Mesenchymal stem cell (in vitro differentiated cells and primary cell): ENCODE data around the gene ACKR2.

ENCODE experiments used
- DNase-seq: peaks from one replicate; pipeline ENCODE4 v3.0.0-alpha.2; 2013
- H2AFZ ChIP-seq: one replicate; pipeline ENCODE4 v1.6.1; 2013; ENCODE audit warnings: low read depth, mild to moderate bottlenecking, control low read depth, inconsistent platforms, low read length, moderate library complexity
- H2AK5ac ChIP-seq: 2 replicates; pipeline ENCODE4 v1.6.1; 2013; ENCODE audit warnings: low read length, moderate library complexity, mild to moderate bottlenecking, inconsistent platforms; ENCODE audit not compliant: severe bottlenecking
- H2BK120ac ChIP-seq: one replicate; pipeline ENCODE4 v1.6.1; 2013; ENCODE audit warnings: low read depth, mild to moderate bottlenecking, inconsistent platforms, low read length, moderate library complexity
- H2BK12ac ChIP-seq, 2 experiments: one replicate each; pipeline ENCODE4 v1.6.1; 2013; ENCODE audit warnings: inconsistent platforms in 2 of 2, low read length in 2 of 2, mild to moderate bottlenecking in 2 of 2, moderate library complexity in 2 of 2, control low read depth in 1 of 2
- H2BK15ac ChIP-seq: one replicate; pipeline ENCODE4 v1.6.1; 2013; ENCODE audit warnings: mild to moderate bottlenecking, low read depth, inconsistent platforms; ENCODE audit not compliant: poor library complexity, severe bottlenecking
- H2BK5ac ChIP-seq: 2 replicates; pipeline ENCODE4 v1.6.1; 2013; ENCODE audit warnings: low read depth, mild to moderate bottlenecking, low read length, control low read depth, inconsistent platforms; ENCODE audit not compliant: poor library complexity, severe bottlenecking
- H3K14ac ChIP-seq, 2 experiments: one replicate each; pipeline ENCODE4 v1.6.1; 2013; ENCODE audit warnings: inconsistent platforms in 2 of 2, low read length in 2 of 2, control low read depth in 1 of 2, mild to moderate bottlenecking in 1 of 2, moderate library complexity in 1 of 2
- H3K18ac ChIP-seq, 2 experiments: one replicate each; pipeline ENCODE4 v1.6.1; 2013; ENCODE audit warnings: inconsistent platforms in 2 of 2, low read length in 2 of 2, control low read depth in 1 of 2, low read depth in 1 of 2, mild to moderate bottlenecking in 1 of 2
- H3K23ac ChIP-seq, 2 experiments: one replicate each; pipeline ENCODE4 v1.6.1; 2013; ENCODE audit warnings: inconsistent platforms in 2 of 2, low read length in 2 of 2, mild to moderate bottlenecking in 2 of 2, moderate library complexity in 2 of 2, control low read depth in 1 of 2
- H3K27ac ChIP-seq: 2 replicates; pipeline ENCODE4 v1.5.1; 2013; ENCODE audit warnings: mild to moderate bottlenecking, moderate library complexity, low read length, control low read depth, inconsistent platforms; ENCODE audit not compliant: poor library complexity, severe bottlenecking
- H3K27me3 ChIP-seq, 2 experiments: 2 replicates each; pipeline versions ENCODE4 v1.6.1 to v1.7.0; 2013; ENCODE audit warnings: low read length in 2 of 2, mild to moderate bottlenecking in 2 of 2, moderate library complexity in 2 of 2, control low read depth in 1 of 2, inconsistent platforms in 1 of 2; ENCODE audit not compliant: control insufficient read depth in 1 of 2, insufficient read depth in 1 of 2
- H3K36me3 ChIP-seq, 2 experiments: 2 replicates each; pipeline versions ENCODE4 v1.6.1 to v1.7.0; 2013; ENCODE audit warnings: low read length in 2 of 2, control low read depth in 1 of 2, inconsistent platforms in 1 of 2, low read depth in 1 of 2, mild to moderate bottlenecking in 1 of 2; ENCODE audit not compliant: insufficient read depth in 2 of 2, control insufficient read depth in 1 of 2
- H3K4ac ChIP-seq, 2 experiments: one replicate each; pipeline ENCODE4 v1.6.1; 2013; ENCODE audit warnings: inconsistent platforms in 2 of 2, low read length in 2 of 2, mild to moderate bottlenecking in 2 of 2, moderate library complexity in 2 of 2, control low read depth in 1 of 2, low read depth in 1 of 2
- H3K4me1 ChIP-seq: 2 replicates; pipeline ENCODE4 v1.6.1; 2013; ENCODE audit warnings: low read depth, low read length, control low read depth; ENCODE audit not compliant: control insufficient read depth, insufficient read depth
- H3K4me2 ChIP-seq: 2 replicates; pipeline ENCODE4 v1.6.1; 2013; ENCODE audit warnings: low read length, mild to moderate bottlenecking, inconsistent platforms; ENCODE audit not compliant: poor library complexity, severe bottlenecking
- H3K4me3 ChIP-seq, 2 experiments: 2 replicates each; pipeline versions ENCODE4 v1.5.1 to v1.7.0; 2013; ENCODE audit warnings: low read length in 2 of 2, mild to moderate bottlenecking in 2 of 2, control low read depth in 1 of 2, low read depth in 1 of 2; ENCODE audit not compliant: insufficient read depth in 1 of 2
- H3K79me1 ChIP-seq: replicated peaks from 2 replicates; pipeline ENCODE4 v1.6.1; 2013; ENCODE audit warnings: mild to moderate bottlenecking, control low read depth, low read length, inconsistent platforms; ENCODE audit not compliant: poor library complexity, severe bottlenecking
- H3K9ac ChIP-seq: 2 replicates; pipeline ENCODE4 v1.7.0; 2013; ENCODE audit warnings: mild to moderate bottlenecking, low read length, moderate library complexity
- H3K9me3 ChIP-seq: 2 replicates; pipeline ENCODE4 v1.7.0; 2013; ENCODE audit warnings: mild to moderate bottlenecking, low read length; ENCODE audit not compliant: control insufficient read depth
- H4K8ac ChIP-seq: one replicate; pipeline ENCODE4 v1.6.1; 2013; ENCODE audit warnings: inconsistent platforms, mild to moderate bottlenecking, low read length, moderate library complexity
- H4K91ac ChIP-seq: one replicate; pipeline ENCODE4 v1.6.1; 2013; ENCODE audit warnings: mild to moderate bottlenecking, low read length, inconsistent platforms
- WGBS: methylation state at CpG from one replicate; pipeline ENCODE4 v1.1.7; 2013; ENCODE audit warnings: mixed read lengths; 5-methylcytosine and 5-hydroxymethylcytosine counted together

ACKR2 gene

DNA sequence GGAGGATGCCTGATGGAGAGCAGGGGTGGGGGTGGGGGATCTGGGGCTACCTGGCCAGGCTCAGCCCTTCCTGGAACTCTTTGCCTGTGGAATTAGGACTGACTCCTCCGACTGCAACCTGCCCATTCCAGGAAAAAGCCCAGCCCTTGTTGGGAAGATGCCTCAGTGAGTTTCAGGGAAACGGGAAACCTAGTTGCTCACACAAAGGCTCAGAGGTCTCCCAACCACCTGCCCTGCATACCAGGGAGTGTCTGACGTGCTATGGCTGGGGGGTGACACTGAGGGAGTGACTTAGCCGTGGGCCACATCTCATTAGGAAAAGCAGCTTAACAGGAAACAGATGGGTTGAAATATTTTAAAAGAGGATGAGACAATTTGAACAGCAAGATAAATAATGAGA lies 38.5 kb downstream of the ACKR2 start:
- Histone ChIP-seq H3K27me3 (peaks cover 14 to 26% of the 10 kb centered on the region in 2 experiments), H3K27ac (no peak overlapping the region), H3K4me1 (peaks cover 6% of the 10 kb centered on the region), H3K4me2 (no peak overlapping the region), H2BK5ac (no peak overlapping the region), H3K4me3 (no peak overlapping the region), H3K79me1 (no peaks in the 10 kb centered on the region), H3K18ac (no peak overlapping the region), H2BK120ac (no peak overlapping the region), H3K9me3 (no peaks in the 10 kb centered on the region), H2BK12ac (no peak overlapping the region), H3K9ac (no peak overlapping the region), H3K23ac (no peak overlapping the region), H2BK15ac (no peak overlapping the region), H4K91ac (no peak overlapping the region), H2AK5ac (no peak overlapping the region), H3K36me3 (no peaks in the 10 kb centered on the region), H4K8ac (no peak overlapping the region), H3K14ac (no peak overlapping the region), H3K4ac (no peak overlapping the region), H2AFZ (no peak overlapping the region)
- WGBS = 79% methylated on average over 3 of the region's 4 CpGs
- no peak for DNase-seq

DNA sequence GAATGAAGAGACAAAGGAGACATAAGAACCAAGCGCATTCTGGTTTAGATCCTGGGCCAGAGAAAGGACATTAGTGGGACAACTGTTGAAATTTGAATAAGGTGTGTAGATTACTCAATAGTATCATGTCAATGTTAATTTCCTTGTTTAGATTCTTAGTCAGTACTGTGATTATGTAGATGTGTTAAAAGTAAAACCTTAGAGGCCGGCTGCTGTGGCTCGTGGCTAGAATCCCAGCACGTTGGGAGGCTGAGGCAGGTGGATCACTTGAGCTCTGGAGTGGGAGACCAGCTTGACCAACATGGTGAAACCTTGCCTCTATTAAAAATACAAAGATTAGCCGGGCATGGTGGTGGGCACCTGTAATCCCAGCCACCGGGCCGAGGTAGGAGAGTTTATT lies 39.8 kb downstream of the ACKR2 start:
- Histone ChIP-seq H3K27ac (no peak overlapping the region), H3K14ac (no peak overlapping the region), H3K4me1 (peaks cover 6% of the 10 kb centered on the region), H3K9ac (no peak overlapping the region), H4K91ac (no peak overlapping the region), H3K4ac (no peak overlapping the region), H3K27me3 (peaks cover 14 to 25% of the 10 kb centered on the region in 2 experiments), H4K8ac (no peak overlapping the region), H2AK5ac (no peak overlapping the region), H3K23ac (no peak overlapping the region), H2AFZ (no peak overlapping the region), H3K36me3 (no peaks in the 10 kb centered on the region), H3K79me1 (no peaks in the 10 kb centered on the region), H3K4me3 (no peak overlapping the region), H2BK12ac (no peak overlapping the region), H2BK5ac (no peak overlapping the region), H3K18ac (no peak overlapping the region), H2BK120ac (no peak overlapping the region), H3K4me2 (no peak overlapping the region), H3K9me3 (no peaks in the 10 kb centered on the region), H2BK15ac (no peak overlapping the region)
- WGBS = 92% methylated on average over 7 of the region's 7 CpGs
- no peak for DNase-seq

DNA sequence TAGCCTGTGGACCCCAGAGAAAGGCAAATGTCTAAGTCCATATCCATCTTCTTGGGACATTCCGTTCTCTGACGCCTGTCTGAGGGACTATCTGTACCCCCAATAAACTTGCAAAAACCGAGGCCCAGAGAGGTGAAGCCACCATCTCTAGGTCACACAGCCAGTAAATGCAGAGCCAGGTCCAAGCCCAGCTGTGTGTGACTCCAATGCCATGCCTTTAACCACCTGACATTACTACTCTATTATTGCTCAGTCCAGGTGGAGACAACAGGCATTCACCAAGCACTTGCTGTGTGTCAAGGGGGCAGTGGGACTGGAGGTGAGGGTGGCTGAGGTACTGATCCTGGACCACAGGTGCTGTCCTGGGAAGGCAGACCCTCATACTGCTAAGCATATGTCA lies 41.0 kb downstream of the ACKR2 start:
- Histone ChIP-seq H3K4me1 (no peaks in the 10 kb centered on the region), H4K91ac (no peak overlapping the region), H3K79me1 (no peaks in the 10 kb centered on the region), H3K9ac (no peak overlapping the region), H3K4me2 (no peak overlapping the region), H3K14ac (no peak overlapping the region), H3K27me3 (peaks cover 14 to 27% of the 10 kb centered on the region in 2 experiments), H2AK5ac (no peak overlapping the region), H3K27ac (no peak overlapping the region), H3K18ac (no peak overlapping the region), H3K4me3 (no peak overlapping the region), H3K9me3 (no peaks in the 10 kb centered on the region), H3K23ac (no peak overlapping the region), H4K8ac (no peak overlapping the region), H2BK15ac (no peak overlapping the region), H3K4ac (no peak overlapping the region), H2BK120ac (no peak overlapping the region), H3K36me3 (no peaks in the 10 kb centered on the region), H2AFZ (no peak overlapping the region), H2BK12ac (no peak overlapping the region), H2BK5ac (no peak overlapping the region)
- no peak for DNase-seq
- WGBS = 89% methylated on average over 3 of the region's 3 CpGs

DNA sequence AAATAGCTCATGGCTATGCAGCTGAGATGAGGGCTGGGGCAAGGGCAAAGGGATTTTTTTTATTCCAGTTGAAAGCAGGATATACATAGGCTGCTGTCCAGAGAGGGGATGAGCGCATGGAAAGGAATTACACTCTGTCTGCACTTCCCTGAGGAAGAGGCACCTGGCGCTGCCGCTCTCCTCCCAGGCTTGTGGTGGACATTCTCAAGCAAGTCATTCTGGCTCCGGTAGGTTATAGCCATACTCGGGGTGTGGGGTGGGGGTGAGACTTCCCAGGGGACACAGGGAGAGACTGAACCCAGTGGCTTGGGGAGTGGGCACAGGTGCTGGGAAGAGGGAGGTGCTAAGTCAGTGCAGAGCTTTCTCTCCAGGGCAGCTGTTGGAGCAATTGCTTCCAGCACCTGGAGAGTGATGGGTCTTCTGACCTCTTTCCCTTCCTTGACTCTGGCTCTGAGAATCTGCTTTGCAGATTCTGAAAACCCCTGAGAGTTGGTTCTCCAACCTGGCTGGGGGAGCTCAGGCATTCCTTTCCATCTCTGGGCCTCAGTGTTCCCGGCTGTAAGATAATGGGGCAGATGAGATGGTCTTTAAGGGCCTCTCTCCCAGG lies 42.1 kb downstream of the ACKR2 start:
- no peak overlapping the region for H2AK5ac ChIP-seq
- no peaks in the 10 kb centered on the region for H3K79me1 ChIP-seq
- no peak overlapping the region for H3K4me3 ChIP-seq
- no peak overlapping the region for H2BK5ac ChIP-seq
- H3K4me1 ChIP-seq = no peaks in the 10 kb centered on the region
- H3K18ac ChIP-seq = no peak overlapping the region
- H3K14ac ChIP-seq = no peak overlapping the region
- H3K4ac ChIP-seq = no peak overlapping the region
- no peak overlapping the region for H4K91ac ChIP-seq
- no peak overlapping the region for H2BK120ac ChIP-seq
- H3K27ac ChIP-seq = no peak overlapping the region
- no peak overlapping the region for H4K8ac ChIP-seq
- no peaks in the 10 kb centered on the region for H3K36me3 ChIP-seq
- no peak overlapping the region for H2AFZ ChIP-seq
- no peak overlapping the region for H3K23ac ChIP-seq
- no peaks in the 10 kb centered on the region for H3K9me3 ChIP-seq
- H3K4me2 ChIP-seq = no peak overlapping the region
- no peak overlapping the region for H2BK15ac ChIP-seq
- H2BK12ac ChIP-seq = no peak overlapping the region
- H3K27me3 ChIP-seq = peaks cover 14 to 30% of the 10 kb centered on the region in 2 experiments
- WGBS = 82% methylated on average over 6 of the region's 6 CpGs
- no peak for DNase-seq
- H3K9ac ChIP-seq = no peak overlapping the region
